HUES48 (cell line): ENCODE measurements around the gene SAMMSON.

Experiments used
- H3K27ac ChIP-seq: one replicate; pipeline ENCODE4 v1.7.0; 2013; ENCODE audit warnings: low read depth, low read length, inconsistent platforms
- H3K27me3 ChIP-seq: 2 replicates; pipeline ENCODE4 v1.6.1; 2013; ENCODE audit warnings: mild to moderate bottlenecking, low read length; ENCODE audit not compliant: control insufficient read depth, insufficient read depth
- H3K36me3 ChIP-seq: 2 replicates; pipeline ENCODE4 v1.6.1; 2013; ENCODE audit warnings: low read length; ENCODE audit not compliant: control insufficient read depth, insufficient read depth
- H3K4me1 ChIP-seq: 2 replicates; pipeline ENCODE4 v1.6.1; 2013; ENCODE audit warnings: mild to moderate bottlenecking, low read length; ENCODE audit not compliant: control insufficient read depth, insufficient read depth
- H3K4me3 ChIP-seq: 2 replicates; pipeline ENCODE4 v1.5.1; 2013; ENCODE audit warnings: mild to moderate bottlenecking, low read depth, low read length
- H3K9ac ChIP-seq: 2 replicates; pipeline ENCODE4 v1.6.1; 2013; ENCODE audit warnings: mild to moderate bottlenecking, low read depth, low read length, moderate library complexity
- H3K9me3 ChIP-seq: 2 replicates; pipeline ENCODE4 v1.6.1; 2013; ENCODE audit warnings: low read length; ENCODE audit not compliant: control insufficient read depth, insufficient read depth

The SAMMSON gene

GRCh38 chr3:70010346-70010745 is 10.8 kb downstream of the SAMMSON start:
- Histone ChIP-seq H3K4me1 (no peaks in the 10 kb centered on the region), H3K9me3 (no peaks in the 10 kb centered on the region), H3K36me3 (no peaks in the 10 kb centered on the region), H3K9ac (no peak overlapping the region), H3K27ac (no peak overlapping the region), H3K27me3 (no peaks in the 10 kb centered on the region), H3K4me3 (no peak overlapping the region)

GRCh38 chr3:70011582-70011981 is 12.0 kb downstream of the SAMMSON start:
- Histone ChIP-seq H3K4me3 (no peak overlapping the region), H3K36me3 (no peaks in the 10 kb centered on the region), H3K4me1 (no peaks in the 10 kb centered on the region), H3K27ac (no peak overlapping the region), H3K27me3 (no peaks in the 10 kb centered on the region), H3K9me3 (no peaks in the 10 kb centered on the region), H3K9ac (no peak overlapping the region)

GRCh38 chr3:70020906-70021660 is 21.6 kb downstream of the SAMMSON start:
- no peak overlapping the region for H3K9ac ChIP-seq
- no peak overlapping the region for H3K4me3 ChIP-seq
- no peak overlapping the region for H3K27ac ChIP-seq
- no peaks in the 10 kb centered on the region for H3K9me3 ChIP-seq
- no peaks in the 10 kb centered on the region for H3K27me3 ChIP-seq
- no peaks in the 10 kb centered on the region for H3K4me1 ChIP-seq
- H3K36me3 ChIP-seq: no peaks in the 10 kb centered on the region

DNA sequence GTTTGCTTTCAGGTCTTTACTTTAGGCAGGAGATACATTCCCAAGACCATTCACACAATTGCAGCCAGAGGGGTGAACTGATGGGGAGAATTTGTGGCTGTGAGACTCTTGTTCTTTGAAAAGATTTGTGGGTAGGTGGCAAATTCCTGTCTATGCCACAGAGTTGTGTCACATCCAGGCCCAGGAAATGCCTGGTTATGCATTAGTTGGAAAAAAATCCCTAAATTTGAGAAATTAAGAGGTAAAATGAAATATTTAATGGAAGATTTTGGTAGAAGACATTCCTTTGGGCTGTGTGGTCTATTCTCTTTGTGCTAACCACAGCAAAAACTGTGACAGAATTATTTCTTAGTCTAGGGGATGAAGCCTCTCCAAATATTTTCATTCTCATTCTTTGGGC is 28.8 kb downstream of the SAMMSON start:
- no peaks in the 10 kb centered on the region for H3K9me3 ChIP-seq
- H3K4me3 ChIP-seq: no peak overlapping the region
- no peak overlapping the region for H3K27ac ChIP-seq
- no peaks in the 10 kb centered on the region for H3K36me3 ChIP-seq
- H3K9ac ChIP-seq: no peak overlapping the region
- no peaks in the 10 kb centered on the region for H3K27me3 ChIP-seq
- no peaks in the 10 kb centered on the region for H3K4me1 ChIP-seq

- Histone ChIP-seq H3K36me3 (no peaks in the 10 kb centered on the region), H3K9me3 (no peaks in the 10 kb centered on the region), H3K4me3 (no peak overlapping the region), H3K27ac (no peak overlapping the region), H3K27me3 (no peaks in the 10 kb centered on the region), H3K4me1 (peaks cover 4% of the 10 kb centered on the region; the same call in 1 of the 2 replicates), H3K9ac (no peak overlapping the region)
These were observed 39.2 kb downstream of the SAMMSON start for GRCh38 chr3:70038693-70039092.

DNA sequence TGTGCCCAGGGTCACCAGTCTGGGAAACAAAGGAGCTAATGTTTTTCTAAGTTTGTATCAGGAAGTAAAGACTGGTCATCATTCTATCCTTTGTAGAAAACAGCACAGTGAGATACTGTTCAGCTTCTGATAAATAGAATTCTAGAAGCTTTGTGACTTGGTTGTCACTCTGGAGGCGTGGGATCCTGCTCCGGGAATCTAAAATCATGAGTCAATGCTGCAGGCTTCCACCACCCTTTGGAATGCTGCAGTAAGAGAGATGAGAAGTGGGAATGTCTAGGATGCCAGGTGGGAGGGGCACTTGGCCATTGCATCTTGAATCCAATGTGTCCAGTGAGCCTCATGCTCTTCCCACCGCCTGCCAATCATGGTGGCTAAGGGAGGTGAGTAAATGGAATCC is 40.9 kb downstream of the SAMMSON start:
- no peaks in the 10 kb centered on the region for H3K27me3 ChIP-seq
- no peak overlapping the region for H3K27ac ChIP-seq
- no peaks in the 10 kb centered on the region for H3K9me3 ChIP-seq
- H3K9ac ChIP-seq: no peak overlapping the region
- H3K36me3 ChIP-seq: no peaks in the 10 kb centered on the region
- no peak overlapping the region for H3K4me3 ChIP-seq
- H3K4me1 ChIP-seq: peaks cover 4% of the 10 kb centered on the region; the same call in 1 of the 2 replicates

DNA sequence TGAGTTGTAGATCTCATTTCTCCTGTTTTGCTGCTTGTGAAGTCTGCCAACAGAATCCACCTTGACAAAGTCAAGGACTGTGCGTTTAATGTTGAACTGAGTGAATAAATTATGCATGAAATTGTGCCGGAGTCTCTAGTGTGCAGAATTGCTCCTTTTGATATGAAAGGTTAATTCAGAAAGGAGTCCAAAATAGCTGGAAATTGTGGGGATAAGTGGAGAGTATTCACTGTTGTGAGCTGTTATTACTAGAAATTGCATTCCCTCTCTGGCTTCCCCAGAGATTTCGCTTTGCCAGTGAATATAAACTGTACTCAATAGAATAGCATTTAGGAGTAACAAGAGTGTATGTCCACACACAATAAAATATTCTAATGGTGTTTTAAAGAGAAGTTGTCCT is 43.1 kb downstream of the SAMMSON start:
- Histone ChIP-seq H3K36me3 (no peaks in the 10 kb centered on the region), H3K9ac (no peak overlapping the region), H3K4me1 (peaks cover 4% of the 10 kb centered on the region; the same call in 1 of the 2 replicates), H3K9me3 (no peaks in the 10 kb centered on the region), H3K27me3 (no peaks in the 10 kb centered on the region), H3K27ac (no peak overlapping the region), H3K4me3 (no peak overlapping the region)

DNA sequence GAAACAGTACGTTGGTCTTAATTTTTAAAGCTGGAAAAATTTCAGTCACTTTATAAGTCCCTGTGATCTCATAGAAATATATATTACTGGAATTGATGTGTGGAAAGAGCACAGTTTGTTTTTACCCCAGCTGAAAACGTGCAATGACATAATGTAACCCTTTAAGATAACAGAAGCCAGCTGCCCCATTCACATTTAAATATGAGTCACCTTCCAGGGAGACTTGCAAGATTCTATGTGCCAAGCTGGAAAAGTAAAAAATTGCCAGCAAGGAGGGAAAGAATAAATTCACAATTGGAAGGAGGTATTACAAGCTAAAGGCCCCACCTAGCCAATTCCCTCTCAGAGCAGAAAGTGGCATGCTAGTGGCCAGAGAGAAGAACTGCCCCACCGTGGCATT is 50.2 kb downstream of the SAMMSON start:
- no peaks in the 10 kb centered on the region for H3K4me1 ChIP-seq
- H3K27ac ChIP-seq: no peak overlapping the region
- H3K9ac ChIP-seq: no peak overlapping the region
- H3K9me3 ChIP-seq: no peaks in the 10 kb centered on the region
- H3K36me3 ChIP-seq: no peaks in the 10 kb centered on the region
- H3K27me3 ChIP-seq: no peaks in the 10 kb centered on the region
- no peak overlapping the region for H3K4me3 ChIP-seq

DNA sequence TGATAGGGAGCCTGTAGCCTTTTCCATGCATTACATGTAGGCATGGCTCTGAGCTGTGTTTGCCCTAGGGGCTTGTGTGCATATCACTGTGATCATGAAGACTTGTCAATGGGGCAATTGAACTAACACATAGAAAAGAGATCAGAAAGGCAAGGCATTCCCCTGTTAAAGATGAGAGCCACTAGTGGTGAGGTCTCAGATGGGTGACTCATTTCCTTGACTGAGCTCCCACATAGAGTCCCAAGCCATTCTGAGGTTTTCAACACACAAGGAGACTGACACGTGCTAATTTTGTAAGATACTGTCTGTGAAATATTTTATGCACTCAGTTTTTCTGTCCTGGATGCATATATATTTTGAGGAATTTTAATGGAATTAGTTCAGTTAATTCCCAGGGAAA is 53.8 kb downstream of the SAMMSON start:
- H3K9ac ChIP-seq: no peak overlapping the region
- no peak overlapping the region for H3K27ac ChIP-seq
- H3K4me1 ChIP-seq: peaks cover 27% of the 10 kb centered on the region
- no peaks in the 10 kb centered on the region for H3K36me3 ChIP-seq
- H3K27me3 ChIP-seq: no peaks in the 10 kb centered on the region
- H3K4me3 ChIP-seq: no peak overlapping the region
- H3K9me3 ChIP-seq: no peaks in the 10 kb centered on the region

DNA sequence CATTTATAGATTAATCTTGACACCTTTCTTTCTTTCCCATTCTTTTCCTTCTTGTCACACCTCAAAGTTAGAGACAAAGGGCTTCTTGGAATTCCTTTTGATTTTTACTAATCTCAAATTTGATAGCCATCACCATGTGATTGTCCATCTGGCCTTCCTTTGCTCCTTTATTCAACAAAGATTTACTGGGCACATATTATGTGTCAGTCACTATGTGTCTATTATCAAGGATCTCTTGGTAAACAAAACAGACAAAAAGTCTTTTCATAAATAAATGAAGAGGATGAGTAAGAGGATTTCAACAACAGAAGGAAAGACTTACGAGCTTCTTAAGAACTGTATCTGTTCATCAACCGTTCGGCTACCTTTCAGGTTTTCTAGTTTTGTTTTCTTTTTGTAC is 56.5 kb downstream of the SAMMSON start:
- no peaks in the 10 kb centered on the region for H3K36me3 ChIP-seq
- no peak overlapping the region for H3K9ac ChIP-seq
- peak overlapping the region; percentile 29 for H3K27ac ChIP-seq
- H3K9me3 ChIP-seq: no peaks in the 10 kb centered on the region
- no peak overlapping the region for H3K4me3 ChIP-seq
- no peaks in the 10 kb centered on the region for H3K27me3 ChIP-seq
- peaks cover 27% of the 10 kb centered on the region for H3K4me1 ChIP-seq

- Histone ChIP-seq H3K4me3 (no peak overlapping the region), H3K9ac (no peak overlapping the region), H3K4me1 (peaks cover 27% of the 10 kb centered on the region), H3K27ac (no peak overlapping the region), H3K9me3 (no peaks in the 10 kb centered on the region), H3K36me3 (no peaks in the 10 kb centered on the region), H3K27me3 (no peaks in the 10 kb centered on the region)
These were observed 57.9 kb downstream of the SAMMSON start for GRCh38 chr3:70057426-70057825.
